ENCODE measurements around the gene INSC.
"Not testable (repeated sequence)": the region's sequence is repeated elsewhere in the genome, so short reads cannot be mapped to it uniquely, and the experiment has no call there.

The INSC gene, protein sequence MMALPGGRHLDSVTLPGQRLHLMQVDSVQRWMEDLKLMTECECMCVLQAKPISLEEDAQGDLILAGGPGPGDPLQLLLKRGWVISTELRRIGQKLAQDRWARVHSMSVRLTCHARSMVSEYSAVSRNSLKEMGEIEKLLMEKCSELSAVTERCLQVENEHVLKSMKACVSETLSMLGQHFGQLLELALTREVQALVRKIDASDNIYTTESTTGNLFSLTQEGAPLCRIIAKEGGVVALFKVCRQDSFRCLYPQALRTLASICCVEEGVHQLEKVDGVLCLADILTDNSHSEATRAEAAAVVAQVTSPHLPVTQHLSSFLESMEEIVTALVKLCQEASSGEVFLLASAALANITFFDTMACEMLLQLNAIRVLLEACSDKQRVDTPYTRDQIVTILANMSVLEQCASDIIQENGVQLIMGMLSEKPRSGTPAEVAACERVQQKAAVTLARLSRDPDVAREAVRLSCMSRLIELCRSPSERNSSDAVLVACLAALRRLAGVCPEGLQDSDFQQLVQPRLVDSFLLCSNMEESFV

DNA sequence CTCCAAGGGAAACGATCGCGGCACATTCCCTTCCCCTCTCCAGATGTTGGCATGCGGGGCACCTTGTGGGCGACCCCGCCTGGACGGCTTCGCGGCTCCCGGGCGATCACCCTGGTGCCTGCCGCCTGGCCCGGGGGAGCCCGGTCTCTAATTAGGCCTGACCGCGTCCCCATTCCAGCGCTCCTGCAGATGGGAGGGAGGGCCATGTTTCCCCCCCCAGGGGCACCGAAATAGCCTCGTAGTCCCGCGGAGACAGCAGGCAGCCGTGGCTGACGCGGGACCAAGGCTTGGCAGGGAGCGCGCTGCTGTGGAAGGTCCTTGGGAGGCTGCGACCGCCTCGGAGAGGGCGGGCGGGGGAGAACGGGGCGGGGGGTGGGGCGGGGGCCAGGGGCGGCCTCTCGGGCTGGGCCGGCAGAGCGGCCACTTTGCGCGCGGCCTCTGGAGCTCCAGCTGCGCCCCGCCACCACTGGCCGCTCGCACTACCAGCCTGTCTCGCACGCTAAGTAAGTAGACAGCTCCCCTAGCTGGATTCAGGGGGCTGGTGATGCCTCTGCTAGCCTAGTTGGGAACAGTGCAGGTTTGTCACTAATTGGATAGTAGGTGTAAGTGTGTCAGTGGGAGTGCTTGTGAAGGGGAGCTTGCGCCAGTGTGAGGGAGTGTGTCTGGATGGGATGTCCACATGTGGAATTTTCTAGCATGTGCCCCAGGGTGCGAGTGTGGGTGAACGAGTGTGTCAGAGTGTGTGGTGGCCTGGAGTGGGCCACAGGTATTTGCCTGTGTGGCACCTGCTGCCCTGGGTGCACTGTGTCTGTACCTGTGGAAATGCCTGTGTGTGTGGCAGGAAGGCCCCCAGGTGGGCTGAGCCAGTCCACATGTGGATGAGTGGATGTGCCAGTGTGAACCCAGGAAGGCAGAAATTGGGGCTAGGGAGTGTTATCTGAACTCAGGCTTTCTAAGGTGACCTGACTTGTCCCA lies at the start of gene INSC:
Gene INSC, plus strand, starts transcription at position 423 of the 975 bp plus-strand sequence. CDS start 34,252 bp downstream, outside the sequence.
- no peak for DNase-seq (ENCODE audit: low read depth in 2 of 2)

GRCh38 chr11:15069751-15070150 lies 45.0 kb upstream of the INSC start:
- DNase-seq (ENCODE audit: low read depth in 2 of 2) = not testable (repeated sequence)

DNA sequence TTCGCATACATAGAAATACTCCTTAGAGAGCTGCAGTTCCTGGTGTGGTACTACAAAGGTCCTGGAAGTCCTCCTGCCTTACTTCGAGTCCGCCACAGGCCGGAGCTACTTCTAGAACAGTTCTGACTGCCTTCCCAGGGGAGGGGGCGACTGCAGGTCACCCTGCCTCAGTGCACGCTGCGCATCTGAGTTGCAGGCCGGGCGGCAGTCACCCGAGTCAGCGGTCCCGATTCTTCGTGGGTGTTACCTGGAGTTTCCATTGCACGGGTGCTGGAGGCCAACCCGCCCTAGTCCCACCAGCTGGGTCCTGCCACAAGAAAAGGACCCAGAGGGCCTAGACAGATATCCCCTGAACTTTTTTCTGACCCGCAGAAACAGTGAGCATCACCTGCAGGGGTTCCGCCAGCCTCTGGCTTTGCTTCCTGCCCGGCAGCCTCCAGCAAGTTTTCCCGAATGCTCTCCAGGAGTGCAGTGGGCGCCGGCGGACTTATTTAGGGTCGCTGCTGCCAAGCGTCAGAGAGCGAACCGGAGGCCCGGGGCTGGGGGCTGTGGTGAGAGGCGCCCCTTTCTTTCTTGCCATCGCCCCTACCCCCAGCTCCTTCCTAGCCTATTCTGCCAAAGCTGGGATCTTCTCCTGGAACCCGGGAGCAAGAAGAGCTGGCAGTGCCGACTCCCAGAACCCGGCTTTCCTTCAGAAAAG lies 43.0 kb upstream of the INSC start:
- no peak for DNase-seq (ENCODE audit: low read depth in 2 of 2)

DNA sequence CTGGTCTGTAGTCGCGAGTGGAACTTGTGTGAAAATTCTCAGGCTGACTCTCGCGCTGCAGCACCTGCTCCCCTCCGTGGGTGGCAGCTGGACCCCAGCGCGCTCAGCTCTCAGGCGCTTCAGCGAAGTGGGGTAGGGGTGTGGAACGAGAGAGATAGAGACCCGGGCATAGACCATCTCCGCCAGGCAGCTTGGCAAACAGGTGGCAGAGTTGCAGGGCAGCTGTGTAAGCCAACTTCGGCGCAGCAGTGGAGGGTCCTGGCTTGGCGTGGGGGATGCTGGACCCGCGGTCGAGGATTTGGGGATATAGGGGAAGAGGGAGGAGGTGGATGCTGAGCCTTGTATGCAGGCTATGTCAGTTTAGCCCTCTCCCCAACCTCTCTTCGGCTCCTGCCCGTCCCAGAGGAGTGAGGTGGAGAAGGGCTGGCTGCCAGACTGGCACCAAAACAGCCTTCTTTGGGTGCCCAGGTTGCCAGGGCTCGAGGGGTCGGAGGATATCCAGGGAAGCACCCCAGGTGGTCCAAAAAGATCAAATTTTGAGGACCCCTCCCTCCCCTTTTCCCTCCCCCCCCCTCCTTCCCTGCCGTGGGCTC lies 42.1 kb upstream of the INSC start:
- DNase-seq (ENCODE audit: low read depth in 2 of 2) = no peak

- DNase-seq (ENCODE audit: low read depth in 2 of 2) = no peak
Observed at GRCh38 chr11:15073361-15074205, 41.1 kb upstream of the INSC start, which contains the start of gene CALCB. Gene CALCB (plus strand): TSS chr11:15073593. CDS start chr11:15074719, 1,126 bp downstream.

GRCh38 chr11:15074206-15075161 lies 40.2 kb upstream of the INSC start:
- peak; percentile 50 to 52 for DNase-seq (ENCODE audit: low read depth in 2 of 2)

- no peak for DNase-seq (ENCODE audit: low read depth in 2 of 2)
Observed at GRCh38 chr11:15075162-15075526, 39.6 kb upstream of the INSC start.

- no peak for DNase-seq (ENCODE audit: low read depth in 2 of 2)
Observed at GRCh38 chr11:15091175-15091574, 23.5 kb upstream of the INSC start.

GRCh38 chr11:15091625-15092024 lies 23.1 kb upstream of the INSC start:
- no peak for DNase-seq (ENCODE audit: low read depth in 2 of 2)

- no peak for DNase-seq (ENCODE audit: low read depth in 2 of 2)
Observed at GRCh38 chr11:15093432-15093831, 21.3 kb upstream of the INSC start.

DNA sequence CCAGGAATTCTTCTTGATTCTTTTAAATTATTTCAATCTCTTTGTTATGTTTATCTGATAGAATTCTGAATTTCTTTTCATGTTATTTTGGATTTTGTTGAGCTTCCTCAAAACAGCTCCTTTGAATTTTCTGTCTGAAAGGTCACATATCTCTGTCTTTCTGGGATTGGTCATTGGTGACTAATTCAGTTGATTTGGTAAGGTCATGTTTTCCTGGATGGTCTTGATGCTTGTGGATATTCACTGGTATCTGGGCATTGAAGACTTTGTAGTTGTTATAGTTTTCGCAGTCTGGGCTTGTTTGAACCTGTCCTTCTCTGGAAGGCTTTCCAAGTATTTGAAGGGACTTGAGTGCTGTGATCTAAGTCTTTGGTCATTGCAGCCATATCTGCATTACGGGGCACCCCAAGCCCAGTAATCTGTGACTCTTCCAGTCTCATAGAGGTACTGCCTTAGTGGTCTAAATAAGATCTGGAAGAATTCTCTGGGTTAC lies 18.9 kb upstream of the INSC start:
- no peak for DNase-seq (ENCODE audit: low read depth in 2 of 2)

GRCh38 chr11:15097411-15097810 lies 17.3 kb upstream of the INSC start:
- no peak for DNase-seq (ENCODE audit: low read depth in 2 of 2)

DNA sequence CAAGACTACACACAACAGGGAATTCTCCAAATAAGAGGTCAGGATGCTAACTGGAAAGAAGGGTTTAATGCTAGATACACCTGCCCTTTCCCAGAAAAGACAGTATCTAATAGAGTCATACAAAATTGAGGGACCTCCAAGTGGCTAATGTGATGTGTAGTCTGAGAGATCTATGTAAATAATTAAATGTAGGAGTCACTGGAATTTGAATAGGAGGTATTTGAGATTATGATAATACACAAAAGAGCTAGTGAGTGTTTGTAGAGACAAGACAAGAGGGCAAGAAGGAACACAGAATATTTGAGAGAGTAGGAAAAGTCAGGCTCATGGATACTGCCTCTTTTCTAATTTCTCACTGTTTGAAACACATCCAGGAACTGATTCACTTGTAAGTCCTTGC lies 15.5 kb upstream of the INSC start:
- no peak for DNase-seq (ENCODE audit: low read depth in 2 of 2)

DNA sequence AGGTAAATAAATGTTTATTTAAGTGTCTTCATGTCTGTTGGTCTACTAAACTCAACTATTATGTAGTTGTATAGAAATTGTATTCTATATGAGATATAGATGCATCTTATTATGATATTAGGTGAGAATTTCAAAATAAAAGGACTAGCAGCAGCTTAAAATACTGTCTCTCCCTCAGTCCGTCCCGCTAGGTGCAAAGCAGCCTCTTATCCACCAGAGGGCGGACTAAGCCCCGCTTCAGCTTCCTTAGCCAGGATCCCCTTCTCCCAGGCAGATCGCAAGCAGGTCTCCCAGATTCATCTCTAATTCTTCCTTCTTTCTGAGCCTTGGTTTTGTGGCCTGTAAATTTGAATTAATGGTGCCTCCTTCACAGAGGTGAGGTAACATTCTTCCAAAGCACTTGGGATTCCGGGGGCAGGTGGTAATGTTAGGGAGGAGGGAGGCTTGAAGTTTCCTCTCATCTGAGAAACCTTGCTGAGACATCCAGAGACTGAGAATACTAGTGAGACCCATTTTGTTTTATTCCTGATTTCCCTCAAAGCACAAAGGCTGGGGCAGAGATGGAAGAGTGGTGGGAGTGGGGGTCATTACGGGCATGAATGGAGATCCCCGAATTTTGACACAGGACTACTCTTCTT lies 13.5 kb upstream of the INSC start:
- DNase-seq (ENCODE audit: low read depth in 2 of 2) = no peak

GRCh38 chr11:15104166-15104565 lies 10.6 kb upstream of the INSC start:
- no peak for DNase-seq (ENCODE audit: low read depth in 2 of 2)

DNA sequence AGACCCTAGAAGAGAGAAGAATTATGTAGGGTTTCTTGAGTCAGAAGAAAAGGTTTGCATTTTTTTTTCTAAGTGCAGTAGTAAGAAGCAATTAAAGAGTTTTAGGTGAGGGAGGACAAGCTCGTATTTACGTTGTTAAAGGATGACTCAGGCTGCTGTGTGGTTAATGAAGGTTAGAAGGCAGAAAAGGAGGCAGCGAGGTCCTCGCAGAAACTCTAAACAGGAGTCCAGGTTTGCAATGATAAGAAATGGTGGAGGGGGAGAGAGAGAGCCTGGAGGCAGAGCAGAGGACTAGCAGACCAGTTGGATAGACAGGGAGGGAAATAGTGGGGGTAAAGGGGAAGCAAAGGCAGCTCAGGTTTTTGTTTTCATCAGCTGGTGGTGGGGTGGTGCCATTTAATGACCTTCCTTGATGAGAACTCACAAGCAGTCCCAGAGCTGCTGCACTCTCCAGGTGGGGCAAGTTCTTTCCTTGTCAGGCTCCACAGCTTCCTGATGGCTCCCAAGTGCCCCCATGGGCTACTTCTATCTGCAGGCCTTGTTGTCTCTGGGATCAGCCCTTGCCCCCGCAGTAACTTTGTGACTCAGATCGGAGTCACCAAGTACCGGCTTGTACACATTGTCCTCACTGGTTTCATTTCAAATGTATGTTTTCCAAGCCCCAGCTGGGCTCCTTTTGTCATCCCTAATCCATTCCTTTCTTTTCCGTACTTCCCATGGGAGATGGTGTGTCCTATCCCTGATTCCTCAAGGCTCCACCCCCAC lies 8.3 kb upstream of the INSC start:
- DNase-seq (ENCODE audit: low read depth in 2 of 2) = no peak

DNA sequence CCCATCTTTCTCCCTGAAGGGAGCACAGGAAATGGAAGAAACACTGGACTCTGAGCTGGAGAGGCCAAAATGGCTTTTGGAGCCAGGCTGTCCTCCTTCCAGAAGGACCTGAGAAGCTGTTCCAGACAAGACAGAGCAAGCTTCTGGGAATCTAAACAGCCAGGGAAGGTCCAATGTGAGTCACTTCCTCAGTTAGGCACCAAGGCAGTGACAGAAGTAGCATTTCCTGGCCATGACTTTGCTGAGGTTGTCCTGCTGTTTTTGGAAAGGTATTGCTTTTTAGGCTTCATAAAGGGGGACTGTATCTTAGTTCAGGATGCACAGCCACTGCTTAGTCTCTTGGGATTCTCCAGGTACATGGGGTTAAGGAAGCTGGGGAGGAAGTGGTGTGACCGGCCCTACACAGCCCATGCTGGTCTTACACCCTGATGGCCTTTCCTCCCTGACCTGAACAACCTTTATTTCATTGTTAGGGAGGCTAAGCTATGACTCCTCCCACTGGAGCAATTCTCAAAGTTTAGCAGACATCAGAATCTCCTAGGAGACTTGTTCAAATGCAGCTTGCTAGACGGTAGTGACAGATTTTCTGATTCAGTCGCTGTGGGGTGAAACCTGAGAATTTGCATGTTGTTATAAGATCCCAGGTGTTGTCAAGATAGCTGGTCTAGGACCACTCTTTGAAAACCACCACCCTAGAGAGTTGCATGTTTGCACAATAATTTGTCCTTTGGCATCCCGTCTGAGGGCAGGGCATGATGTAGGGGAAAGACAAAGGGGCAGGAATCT lies 6.8 kb upstream of the INSC start:
- no peak for DNase-seq (ENCODE audit: low read depth in 2 of 2)
